Stimulated activated CD4-positive, alpha-beta T cell treated with anti-CD3 and anti-CD28 coated beads, Interleukin-15, amount 100 ng/mL, for 24 hours (primary cell): ENCODE results near the gene ITGB2.
A peak's percentile ranks its signal among the peaks of the same experiment; 100 is the strongest.

Experiments used
- DNase-seq: peaks from one replicate; pipeline ENCODE4 v3.0.0-alpha.2; 2020

ITGB2 gene

DNA sequence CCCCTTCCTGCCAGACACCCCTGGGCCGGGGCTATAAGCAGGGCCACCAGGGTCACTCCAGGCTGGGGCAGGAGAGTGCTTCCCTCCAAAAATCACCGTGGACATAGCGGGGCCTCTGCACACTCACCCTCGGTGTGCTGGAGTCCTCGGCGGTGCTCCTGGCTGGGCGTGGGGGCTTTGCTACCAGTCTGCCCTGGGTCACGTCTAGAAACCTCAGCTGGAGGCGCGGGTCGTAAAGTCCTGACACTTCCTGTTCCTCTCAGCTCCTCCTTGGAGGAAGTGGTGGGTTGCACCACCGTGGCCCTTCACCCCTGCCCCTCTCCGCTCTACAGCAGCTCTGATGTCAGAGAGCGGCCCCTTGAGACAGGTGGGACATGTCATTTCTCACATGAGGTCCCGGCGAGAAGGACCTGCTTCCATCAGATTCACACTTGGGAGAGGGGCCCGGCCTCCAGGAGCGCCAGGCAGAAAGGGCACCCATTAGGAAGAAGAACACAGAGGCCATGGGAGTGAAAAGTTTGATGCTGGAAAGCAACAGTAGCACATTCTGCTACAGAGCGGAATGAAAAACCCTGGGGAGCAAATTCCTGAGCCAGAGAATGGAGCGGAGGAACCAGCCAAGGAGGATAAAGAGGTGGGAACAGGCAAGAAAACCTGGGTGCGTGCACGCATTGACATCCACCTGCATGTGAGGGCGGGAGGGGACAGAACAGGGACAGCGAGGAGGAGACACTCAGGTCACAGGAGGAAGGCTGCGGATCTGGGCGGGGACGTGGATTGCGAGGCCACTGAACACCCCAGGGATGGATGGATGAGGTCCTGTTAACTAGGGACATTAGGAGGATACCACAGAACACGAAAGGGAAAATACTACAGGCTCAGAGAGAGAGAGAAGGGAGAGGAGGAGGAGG lies at the start of gene ITGB2:
TSS of gene ITGB2 (minus strand) at position 206 of the 911 bp plus-strand sequence. CDS start 10,117 bp downstream, outside the sequence.
- peak; percentile 85 for DNase-seq

DNA sequence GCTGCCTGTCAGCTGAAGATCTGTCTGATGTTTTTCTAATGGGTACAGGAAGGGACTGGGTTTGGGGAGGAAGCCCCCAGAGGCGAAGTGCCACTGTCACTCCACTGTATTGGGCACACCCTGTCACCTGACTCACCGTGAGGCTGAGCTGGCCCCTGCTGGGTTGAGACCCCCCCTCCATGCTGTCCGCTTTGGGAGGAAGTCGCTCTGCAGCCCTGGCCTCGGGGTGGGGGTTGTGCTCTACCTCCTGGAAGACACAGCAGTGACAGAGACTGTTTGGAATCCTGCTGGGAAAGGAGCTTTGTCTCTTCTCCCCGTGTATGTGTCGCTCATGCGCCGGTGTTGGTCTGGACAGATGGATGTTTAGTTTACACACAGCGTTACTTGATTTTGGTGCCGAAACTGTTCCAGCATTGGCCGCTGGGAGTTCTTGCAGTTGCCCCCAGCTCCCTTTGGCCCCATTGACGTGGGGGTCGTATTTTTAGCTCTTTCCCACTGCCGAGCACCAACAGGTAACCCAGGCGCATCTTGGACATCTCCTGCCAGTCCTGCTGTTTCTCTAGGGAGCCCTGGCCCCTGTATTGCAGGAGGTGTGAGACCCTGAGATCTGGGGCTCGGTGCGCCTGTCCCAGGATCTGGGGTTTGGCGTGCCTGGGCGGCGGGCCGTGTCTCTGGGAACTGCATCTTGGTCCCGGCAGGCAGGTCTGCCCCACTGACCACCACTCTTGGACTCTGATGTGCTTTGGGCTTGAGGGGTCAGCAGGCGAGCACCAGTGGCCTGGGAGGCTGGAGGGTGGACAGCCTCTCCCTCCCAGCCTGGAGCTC lies 49.4 kb upstream of the ITGB2 start:
- DNase-seq, result no peak

DNA sequence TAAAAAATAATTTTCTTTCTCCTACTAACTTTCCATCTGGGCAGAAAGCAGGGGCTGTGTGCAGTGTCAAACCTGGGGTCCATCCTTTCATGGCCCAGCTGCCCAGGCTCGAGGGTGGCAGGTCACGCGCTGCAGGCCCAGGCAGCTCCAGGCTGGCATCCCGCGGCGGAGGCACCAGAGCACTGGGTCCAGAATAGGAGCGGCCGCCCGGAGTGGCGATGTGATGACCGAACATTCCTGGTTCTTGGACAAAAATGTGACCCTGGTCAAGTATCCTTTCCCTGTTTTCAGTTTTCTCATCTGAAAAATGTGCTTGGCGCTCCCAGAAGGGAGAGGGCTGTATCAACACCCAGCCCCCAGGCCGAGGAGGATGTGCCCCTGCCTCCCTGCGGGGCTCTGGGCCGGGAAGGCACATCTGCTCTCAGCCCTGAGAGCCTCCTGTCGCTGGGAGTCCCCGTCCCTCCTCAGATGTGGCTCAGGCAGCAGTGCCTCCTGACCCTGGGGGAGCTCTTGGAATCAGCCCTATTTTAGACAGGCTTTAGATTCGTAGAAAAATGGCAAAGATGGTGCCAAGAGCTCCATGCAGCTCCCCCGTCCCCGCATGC lies 48.5 kb upstream of the ITGB2 start:
- no peak for DNase-seq

DNA sequence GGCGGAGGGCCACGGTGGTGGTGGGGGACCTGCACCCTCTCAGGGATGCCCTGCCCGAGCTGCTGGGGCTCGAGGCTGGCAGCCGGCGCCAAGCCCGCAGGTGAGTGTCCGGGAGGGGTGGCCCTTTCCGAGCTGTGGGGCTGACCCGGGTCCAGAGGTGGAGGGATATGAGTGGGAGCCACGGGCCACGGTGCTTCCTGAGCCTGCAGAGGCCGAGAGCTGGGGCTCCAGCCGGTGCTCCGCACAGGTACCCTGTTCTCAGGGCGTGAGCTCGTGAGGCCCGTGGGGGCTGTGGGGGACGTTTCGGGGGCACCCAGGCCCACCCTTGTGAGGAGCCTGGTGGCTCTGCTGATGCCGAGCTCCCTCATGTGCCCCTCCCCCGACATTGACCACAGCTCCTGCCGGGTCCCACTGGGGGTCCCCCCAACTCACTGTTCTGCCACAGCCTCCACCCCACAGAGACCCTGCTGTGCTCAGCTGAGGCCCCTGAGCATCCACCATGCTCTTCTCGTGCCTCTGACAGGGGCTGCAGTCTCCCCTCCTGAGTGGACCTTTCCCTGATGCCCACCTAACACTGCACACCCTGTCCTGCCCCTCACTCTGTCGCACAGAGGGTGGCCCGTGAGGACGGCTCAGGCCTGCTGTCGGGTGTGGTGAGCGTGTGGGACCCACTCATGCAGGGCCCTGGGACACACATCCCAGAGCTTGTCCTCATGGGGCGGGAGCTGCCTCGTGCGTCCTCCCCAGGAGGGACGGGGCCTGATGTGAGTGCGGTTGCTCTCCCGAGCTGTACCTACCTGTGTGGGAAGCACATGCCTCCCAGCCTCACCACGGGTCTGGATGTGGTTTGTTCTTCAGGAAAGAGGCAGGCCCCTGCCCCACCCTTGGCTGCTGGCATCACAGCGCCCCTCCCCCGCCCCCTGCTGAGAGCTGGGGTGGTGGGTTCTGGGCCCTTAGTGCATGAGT lies 46.7 kb upstream of the ITGB2 start:
- no peak for DNase-seq

DNA sequence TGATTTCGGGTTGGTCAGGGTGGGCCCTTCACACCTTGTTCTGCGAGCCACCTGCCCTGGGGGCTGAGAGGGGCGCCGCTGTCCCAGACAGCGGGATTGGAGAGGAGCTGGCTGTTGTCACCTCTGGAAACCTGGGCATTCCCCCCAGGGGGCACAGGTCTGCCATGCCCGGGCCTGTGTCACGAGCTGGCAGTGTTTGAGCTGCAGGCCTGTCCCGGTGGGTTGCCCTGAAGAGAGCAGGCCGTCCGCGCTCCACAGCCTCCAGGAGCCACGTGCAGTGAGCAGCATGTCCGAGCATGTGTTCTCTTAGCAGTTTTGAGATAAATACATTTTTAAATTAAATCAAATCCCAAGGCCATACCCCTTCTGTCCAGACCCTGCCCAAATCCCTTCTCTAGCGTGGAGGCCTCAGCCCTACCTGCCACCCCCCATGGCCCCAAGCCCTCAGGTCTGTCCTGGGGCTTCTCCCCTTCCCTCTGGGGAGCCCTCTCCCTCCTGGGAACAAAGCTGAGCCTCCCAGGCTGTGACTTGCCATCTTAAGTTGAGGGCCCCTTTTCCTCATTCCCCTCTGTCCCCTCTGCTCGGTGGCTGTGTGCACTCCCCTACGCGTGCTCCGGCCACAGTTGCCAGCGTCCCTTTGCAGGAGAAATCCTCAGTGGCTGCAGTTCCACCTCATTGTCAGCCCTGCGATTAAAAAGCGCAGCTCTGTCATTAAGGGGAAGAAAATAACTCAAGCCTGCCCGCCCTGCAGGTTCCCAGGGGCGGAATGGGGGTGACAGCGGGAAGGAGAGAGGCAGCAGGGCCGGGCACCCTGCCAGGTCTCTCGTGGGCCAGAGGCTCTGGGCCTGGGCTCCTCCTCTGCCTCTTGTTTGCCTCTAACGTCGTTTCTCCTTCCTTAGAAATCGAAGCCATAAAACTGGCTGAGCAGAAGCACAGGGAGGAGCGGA lies 45.7 kb upstream of the ITGB2 start:
- DNase-seq, result no peak

GRCh38 chr21:44965251-44966022 lies 44.7 kb upstream of the ITGB2 start:
- peak; percentile 62 for DNase-seq

DNA sequence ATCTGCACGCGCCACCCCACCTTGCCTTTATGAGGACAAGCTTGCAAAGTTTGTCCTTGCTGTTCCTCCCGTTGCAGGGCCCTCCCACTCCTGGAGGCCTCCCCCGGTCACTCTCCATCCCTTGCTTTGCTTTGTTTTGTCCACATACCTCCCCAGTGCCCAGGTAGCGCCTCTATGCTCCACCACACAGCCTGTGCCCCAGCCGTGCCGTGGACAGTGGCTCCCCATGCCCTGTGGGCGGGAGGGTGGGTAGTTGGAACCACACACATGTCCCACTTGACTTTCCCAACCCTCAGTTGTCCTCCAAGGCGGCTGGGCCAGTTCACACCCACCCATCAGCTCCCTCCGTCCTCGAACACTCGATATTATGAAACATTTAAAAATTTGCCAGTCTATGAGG lies 43.7 kb upstream of the ITGB2 start:
- DNase-seq, result no peak

DNA sequence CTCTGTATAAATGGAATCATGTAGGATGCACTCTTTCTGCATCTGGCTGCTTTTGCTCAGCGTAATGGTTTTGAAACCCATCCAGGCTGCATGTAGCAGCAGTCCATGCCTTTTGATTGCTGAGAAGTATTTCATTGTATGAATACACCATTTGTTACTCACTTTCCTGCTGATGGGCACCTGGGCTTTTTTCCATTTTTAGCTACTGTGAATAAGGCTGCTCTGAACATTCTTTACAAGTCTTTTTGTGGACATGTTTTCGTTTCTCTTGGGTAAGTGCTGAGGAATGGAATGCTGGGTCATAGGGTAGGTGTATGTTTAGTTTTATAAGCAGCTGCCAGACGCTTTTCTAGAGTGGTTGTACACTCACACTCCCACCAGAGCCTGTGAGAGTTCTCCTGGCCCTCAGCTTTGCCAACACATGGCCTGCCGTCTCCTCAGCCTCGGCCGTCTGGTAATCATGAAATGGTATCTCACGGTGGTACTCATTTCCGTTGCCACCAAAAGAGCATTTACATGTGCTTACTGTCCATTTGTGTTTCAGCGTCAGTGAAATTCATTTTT lies 41.8 kb upstream of the ITGB2 start:
- DNase-seq, result no peak

DNA sequence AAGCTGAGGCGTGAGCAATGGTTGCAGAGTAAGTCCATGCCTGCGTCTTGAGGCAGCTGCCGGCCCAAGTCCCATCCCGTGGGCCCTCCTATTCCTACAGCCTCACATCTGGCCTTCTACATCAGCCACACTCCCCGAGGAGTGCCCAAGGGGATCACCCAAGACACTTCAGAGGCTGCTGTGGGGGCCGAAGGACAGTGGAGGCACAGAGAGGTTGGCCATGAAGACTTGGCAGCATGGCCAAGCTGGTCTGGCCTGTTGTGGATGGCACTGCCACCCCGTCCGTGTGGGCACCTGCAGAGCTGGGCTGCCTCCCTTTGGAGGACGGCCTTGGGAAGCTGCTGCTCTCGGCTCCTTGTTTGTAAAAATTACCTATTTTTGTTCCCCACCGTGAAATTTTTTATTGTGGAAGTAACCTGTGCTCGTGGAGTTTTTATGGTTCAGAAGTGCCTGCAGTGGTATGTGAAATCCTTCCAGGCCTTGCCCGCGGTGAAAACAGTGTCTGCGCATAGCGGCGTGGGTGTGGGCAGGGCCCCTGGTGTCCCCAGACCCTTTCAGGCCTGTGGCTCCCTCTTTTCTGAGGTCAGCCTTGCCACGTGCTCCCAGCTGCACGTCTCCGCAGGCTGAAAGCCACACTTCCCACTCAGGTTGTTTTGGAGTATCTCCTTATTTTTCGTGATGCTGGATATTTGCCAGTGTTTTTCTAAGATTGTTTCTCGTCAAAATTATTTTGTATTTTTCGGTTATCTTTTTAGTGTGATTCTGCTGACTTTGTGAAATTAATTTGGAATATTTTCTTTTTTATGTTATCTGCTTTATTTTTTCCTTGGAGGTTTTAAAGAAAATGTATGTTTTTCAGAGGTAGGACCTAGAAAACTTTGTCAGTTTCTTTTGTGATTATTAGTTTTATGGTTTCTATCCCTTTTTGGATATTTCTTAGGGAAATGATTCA lies 39.7 kb upstream of the ITGB2 start:
- DNase-seq, result no peak

DNA sequence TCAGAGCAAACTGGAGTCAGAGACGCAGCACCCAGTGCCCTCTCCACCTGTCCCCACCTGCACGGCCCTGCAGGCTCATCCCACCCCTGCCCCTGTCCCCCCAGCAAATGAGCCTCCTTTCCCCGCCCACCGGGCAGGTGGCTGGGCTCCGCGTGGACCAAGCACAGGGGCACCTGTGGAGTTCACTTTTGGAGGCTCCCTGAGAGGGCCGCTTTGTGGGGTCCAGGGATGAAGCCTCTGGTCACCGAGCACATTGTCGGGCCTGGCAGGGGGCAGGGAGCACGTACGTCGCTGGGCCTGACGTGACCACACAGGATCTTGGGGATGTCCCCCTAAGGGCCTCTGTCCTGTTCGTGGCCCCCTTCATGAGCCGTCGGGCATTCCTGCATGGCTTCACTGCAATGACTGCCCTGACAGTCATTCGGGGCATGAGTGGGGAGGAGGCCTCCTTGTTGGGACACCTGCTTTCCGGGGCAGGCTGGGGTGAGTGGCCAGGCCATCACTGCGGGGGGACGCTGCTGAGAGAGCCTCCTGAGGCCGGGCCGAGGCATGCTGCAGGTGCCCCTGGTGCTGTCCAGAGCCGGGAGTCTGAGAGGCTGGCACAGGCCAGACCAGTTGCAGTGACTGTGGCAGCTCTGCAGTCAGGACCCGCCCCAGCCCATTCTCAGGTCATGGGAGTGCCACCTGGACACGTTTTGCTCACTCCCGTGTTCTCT lies 38.8 kb upstream of the ITGB2 start:
- DNase-seq, result no peak

GRCh38 chr21:44958471-44959191 lies 37.9 kb upstream of the ITGB2 start:
- DNase-seq, result no peak

GRCh38 chr21:44957901-44958451 lies 37.3 kb upstream of the ITGB2 start:
- DNase-seq, result no peak

DNA sequence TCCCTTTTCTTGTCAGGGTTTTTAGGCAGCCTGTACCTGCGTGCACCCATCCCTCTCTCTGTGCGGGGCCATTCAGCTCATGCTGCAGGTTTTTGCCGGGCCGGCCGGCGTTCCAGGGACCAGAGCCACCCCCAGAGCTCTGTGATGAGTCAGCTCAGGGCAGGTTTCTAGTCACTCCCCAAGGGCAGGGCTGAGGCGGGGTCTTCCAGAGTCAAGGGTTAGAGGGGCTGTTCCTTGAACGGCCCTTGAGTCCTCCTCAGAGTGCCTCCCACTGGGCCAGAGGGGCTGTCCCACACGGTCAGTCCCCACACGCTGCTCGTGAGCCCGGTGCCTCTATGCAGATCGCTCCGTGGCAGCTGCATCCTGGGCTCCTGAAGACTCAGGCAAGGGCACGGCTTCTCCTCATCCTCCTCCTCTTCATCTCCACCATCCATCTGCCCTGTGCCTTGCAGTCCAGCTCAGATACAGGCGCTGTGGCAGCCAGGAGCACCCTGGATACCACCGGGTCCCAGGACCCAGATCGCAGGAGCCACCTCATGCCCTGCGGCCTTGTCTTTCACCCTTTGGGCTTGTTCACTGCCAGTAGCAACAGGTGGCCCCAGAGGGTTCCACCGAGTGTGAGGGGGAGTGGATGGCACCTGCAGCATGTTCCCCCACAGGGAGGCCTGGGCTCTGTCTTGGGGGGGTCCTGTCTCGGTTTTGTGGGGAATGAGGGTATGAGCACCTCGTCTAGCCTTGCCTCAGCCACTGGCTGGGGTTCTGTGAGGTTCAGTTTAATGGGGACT lies 36.5 kb upstream of the ITGB2 start:
- no peak for DNase-seq

GRCh38 chr21:44956356-44957046 lies 35.8 kb upstream of the ITGB2 start:
- no peak for DNase-seq

GRCh38 chr21:44955798-44956175 lies 35.1 kb upstream of the ITGB2 start:
- DNase-seq, result no peak
